HL-60 (cell line): ENCODE data around the gene LAMC3.

Source experiments
- CTCF ChIP-seq: IDR thresholded peaks from one replicate; pipeline ENCODE4 v1.5.1; 2011; ENCODE audit warnings: low read length, control low read depth, inconsistent platforms; ENCODE audit not compliant: insufficient read depth
- GABPA ChIP-seq: IDR thresholded peaks from 2 replicates; pipeline ENCODE4 v1.6.1; 2012; ENCODE audit warnings: low read depth
- POLR2AphosphoS5 ChIP-seq: IDR thresholded peaks from 2 replicates; pipeline ENCODE4 v1.6.1; 2012; ENCODE audit warnings: low read depth
- TF ChIP-seq, protein P1 (sequence below): IDR thresholded peaks from 2 replicates; pipeline ENCODE4 v1.6.1; 2012; ENCODE audit warnings: low read depth; ENCODE audit not compliant: insufficient replicate concordance

DNA sequence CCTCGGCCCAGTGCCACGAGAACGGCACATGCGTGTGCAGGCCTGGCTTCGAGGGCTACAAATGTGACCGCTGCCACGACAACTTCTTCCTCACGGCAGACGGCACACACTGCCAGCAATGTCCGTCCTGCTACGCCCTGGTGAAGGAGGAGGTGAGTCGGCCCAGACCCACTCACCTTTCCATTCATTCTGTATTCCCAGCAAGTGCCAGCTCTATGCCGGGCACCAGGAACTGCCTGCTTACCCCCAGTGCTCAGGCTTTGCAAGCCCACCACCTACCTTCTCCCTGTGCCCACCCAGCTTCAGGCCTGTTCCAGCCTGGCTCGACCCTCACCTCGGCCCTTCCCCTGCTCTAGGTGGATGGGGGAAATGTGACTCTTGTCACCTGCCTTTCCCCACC lies 60.7 kb downstream of the LAMC3 start:
- no peak for TF ChIP-seq CTCF
- no peak for TF ChIP-seq GABPA
- TF ChIP-seq POLR2AphosphoS5 = no peak
- TF ChIP-seq, protein P1, sequence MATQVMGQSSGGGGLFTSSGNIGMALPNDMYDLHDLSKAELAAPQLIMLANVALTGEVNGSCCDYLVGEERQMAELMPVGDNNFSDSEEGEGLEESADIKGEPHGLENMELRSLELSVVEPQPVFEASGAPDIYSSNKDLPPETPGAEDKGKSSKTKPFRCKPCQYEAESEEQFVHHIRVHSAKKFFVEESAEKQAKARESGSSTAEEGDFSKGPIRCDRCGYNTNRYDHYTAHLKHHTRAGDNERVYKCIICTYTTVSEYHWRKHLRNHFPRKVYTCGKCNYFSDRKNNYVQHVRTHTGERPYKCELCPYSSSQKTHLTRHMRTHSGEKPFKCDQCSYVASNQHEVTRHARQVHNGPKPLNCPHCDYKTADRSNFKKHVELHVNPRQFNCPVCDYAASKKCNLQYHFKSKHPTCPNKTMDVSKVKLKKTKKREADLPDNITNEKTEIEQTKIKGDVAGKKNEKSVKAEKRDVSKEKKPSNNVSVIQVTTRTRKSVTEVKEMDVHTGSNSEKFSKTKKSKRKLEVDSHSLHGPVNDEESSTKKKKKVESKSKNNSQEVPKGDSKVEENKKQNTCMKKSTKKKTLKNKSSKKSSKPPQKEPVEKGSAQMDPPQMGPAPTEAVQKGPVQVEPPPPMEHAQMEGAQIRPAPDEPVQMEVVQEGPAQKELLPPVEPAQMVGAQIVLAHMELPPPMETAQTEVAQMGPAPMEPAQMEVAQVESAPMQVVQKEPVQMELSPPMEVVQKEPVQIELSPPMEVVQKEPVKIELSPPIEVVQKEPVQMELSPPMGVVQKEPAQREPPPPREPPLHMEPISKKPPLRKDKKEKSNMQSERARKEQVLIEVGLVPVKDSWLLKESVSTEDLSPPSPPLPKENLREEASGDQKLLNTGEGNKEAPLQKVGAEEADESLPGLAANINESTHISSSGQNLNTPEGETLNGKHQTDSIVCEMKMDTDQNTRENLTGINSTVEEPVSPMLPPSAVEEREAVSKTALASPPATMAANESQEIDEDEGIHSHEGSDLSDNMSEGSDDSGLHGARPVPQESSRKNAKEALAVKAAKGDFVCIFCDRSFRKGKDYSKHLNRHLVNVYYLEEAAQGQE = no peak
